SH-SY5Y (cell line): ENCODE data around the gene HES6.

Source experiments
- GATA2 ChIP-seq: IDR thresholded peaks from 2 replicates; pipeline ENCODE4 v1.6.1; 2011; ENCODE audit warnings: mild to moderate bottlenecking, low read depth, low read length
- GATA3 ChIP-seq: IDR thresholded peaks from 2 replicates; pipeline ENCODE4 v1.6.1; 2011; ENCODE audit warnings: low read depth, mild to moderate bottlenecking, low read length, moderate library complexity

GRCh38 chr2:238265605-238266004 lies 25.8 kb upstream of the HES6 start:
- TF ChIP-seq GATA3 = no peak
- no peak for TF ChIP-seq GATA2
